Osteocyte (in vitro differentiated cells): Measurements from ENCODE around the gene CSNK1G1. TPM values are rescaled to one million over a fixed set of nuclear protein-coding genes. Genes with fewer than 3 reads are reported as not detected.

ENCODE experiments used
- DNase-seq: peaks from one replicate; pipeline ENCODE4 v3.0.0; 2021; ENCODE audit warnings: mixed read lengths; ENCODE audit not compliant: unreplicated experiment; ENCODE audit errors: extremely low spot score
- H3K27ac Mint-ChIP-seq: one replicate; pipeline ENCODE4 v1.8.0; 2021; ENCODE audit warnings: mild to moderate bottlenecking, mixed read lengths; ENCODE audit not compliant: unreplicated experiment
- H3K27me3 Mint-ChIP-seq: one replicate; pipeline ENCODE4 v1.8.0; 2021; ENCODE audit warnings: mixed read lengths; ENCODE audit not compliant: unreplicated experiment
- H3K36me3 Mint-ChIP-seq: one replicate; pipeline ENCODE4 v1.8.0; 2021; ENCODE audit warnings: mixed read lengths; ENCODE audit not compliant: unreplicated experiment
- H3K4me1 Mint-ChIP-seq: one replicate; pipeline ENCODE4 v1.8.0; 2021; ENCODE audit warnings: mixed read lengths; ENCODE audit not compliant: unreplicated experiment
- H3K4me3 Mint-ChIP-seq: one replicate; pipeline ENCODE4 v1.8.0; 2021; ENCODE audit warnings: mild to moderate bottlenecking, moderate library complexity, mixed read lengths; ENCODE audit not compliant: unreplicated experiment
- H3K9me3 Mint-ChIP-seq: one replicate; pipeline ENCODE4 v1.8.0; 2021; ENCODE audit warnings: mixed read lengths; ENCODE audit not compliant: unreplicated experiment
- total RNA-seq: library from RNA; stranded (reverse); gene quantifications from 2 replicates; pipeline ENCODE4 v1.2.1, GENCODE V29; 2021
- TF ChIP-seq, protein P1 (sequence below): fragments of 200-600 bp; sonication (generic); IDR thresholded peaks from 2 replicates; pipeline ENCODE4 v1.5.0; 2021; ENCODE audit warnings: antibody characterized with exemption, mild to moderate bottlenecking, moderate library complexity

The CSNK1G1 gene
- total RNA-seq, 1 donor from 2014 or later, result 22.2 TPM

GRCh38 chr15:64148581-64148980, 207.4 kb downstream of the CSNK1G1 start:
- DNase-seq, result no peak
- Mint-ChIP-seq H3K36me3 (peaks cover 10% of the 10 kb centered on the region), H3K9me3 (no peaks in the 10 kb centered on the region), H3K4me1 (peaks cover 15% of the 10 kb centered on the region), H3K4me3 (no peak overlapping the region), H3K27ac (no peak overlapping the region), H3K27me3 (peaks cover 3% of the 10 kb centered on the region)
- TF ChIP-seq, protein P1, sequence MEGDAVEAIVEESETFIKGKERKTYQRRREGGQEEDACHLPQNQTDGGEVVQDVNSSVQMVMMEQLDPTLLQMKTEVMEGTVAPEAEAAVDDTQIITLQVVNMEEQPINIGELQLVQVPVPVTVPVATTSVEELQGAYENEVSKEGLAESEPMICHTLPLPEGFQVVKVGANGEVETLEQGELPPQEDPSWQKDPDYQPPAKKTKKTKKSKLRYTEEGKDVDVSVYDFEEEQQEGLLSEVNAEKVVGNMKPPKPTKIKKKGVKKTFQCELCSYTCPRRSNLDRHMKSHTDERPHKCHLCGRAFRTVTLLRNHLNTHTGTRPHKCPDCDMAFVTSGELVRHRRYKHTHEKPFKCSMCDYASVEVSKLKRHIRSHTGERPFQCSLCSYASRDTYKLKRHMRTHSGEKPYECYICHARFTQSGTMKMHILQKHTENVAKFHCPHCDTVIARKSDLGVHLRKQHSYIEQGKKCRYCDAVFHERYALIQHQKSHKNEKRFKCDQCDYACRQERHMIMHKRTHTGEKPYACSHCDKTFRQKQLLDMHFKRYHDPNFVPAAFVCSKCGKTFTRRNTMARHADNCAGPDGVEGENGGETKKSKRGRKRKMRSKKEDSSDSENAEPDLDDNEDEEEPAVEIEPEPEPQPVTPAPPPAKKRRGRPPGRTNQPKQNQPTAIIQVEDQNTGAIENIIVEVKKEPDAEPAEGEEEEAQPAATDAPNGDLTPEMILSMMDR, result no peak

DNA sequence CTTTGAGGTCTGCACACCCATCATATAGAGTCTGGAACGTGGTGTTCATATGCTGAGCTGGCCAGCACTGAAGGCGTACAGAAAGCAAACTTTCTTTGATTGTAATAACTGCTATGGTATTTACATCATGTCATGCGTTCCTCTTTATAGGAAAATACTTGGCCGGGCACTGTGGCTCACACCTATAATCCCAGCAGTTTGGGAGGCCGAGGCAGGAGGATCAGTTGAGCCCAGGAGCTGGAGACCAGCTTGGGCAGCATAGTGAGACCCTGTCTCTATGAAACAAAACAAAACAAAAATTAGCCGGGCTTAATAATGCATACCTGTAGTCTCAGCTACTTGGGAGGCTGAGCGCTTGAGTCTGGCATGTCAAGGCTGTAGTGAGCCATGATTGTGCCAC, 207.8 kb downstream of the CSNK1G1 start:
- TF ChIP-seq, protein P1, result no peak
- Mint-ChIP-seq H3K4me3 (no peak overlapping the region), H3K9me3 (no peaks in the 10 kb centered on the region), H3K36me3 (peaks cover 14% of the 10 kb centered on the region), H3K4me1 (peaks cover 11% of the 10 kb centered on the region), H3K27me3 (no peaks in the 10 kb centered on the region), H3K27ac (no peak overlapping the region)
- DNase-seq, result no peak

DNA sequence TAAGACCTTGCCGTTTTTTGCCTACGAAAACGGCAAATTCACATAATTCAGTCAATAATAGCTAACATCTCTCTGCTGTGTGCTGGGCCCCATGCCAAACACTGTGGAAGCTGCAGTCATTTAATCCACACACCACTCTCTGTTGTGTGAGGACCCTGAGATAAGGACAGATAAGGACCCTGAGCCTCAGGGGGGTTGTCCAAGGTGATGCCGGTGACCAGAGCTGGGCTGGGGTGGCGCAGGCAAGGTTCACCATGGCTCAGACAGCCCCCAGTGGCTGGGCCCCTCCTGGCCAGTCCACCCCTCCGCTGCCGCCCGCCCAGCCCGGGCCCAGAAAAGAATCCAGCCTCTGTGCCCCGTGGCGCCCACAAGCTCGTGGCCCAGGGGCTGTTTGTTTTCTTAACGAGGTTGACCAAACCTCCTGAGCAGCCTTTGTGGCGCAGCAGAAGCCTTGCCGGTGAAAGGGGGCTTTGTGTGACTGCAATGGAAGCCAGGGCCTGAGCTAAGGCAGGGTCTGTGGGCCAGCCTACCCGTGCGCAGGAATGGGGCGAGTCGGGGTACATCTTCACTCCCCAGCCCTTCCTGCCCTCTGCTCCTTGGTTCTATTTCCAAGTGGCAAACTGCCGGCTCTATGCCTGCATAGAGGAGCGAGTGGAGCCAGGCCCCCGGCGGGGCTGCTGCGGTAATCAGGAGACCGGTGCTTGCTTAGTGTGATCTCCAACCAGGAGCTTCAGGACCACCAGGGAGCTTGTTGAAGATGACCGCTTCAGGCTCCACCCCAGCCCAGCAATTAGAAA, 208.9 kb downstream of the CSNK1G1 start:
- no peaks in the 10 kb centered on the region for H3K9me3 Mint-ChIP-seq
- no peak for DNase-seq
- no peak overlapping the region for H3K27ac Mint-ChIP-seq
- peaks cover 21% of the 10 kb centered on the region for H3K36me3 Mint-ChIP-seq
- peaks cover 6% of the 10 kb centered on the region for H3K4me1 Mint-ChIP-seq
- H3K27me3 Mint-ChIP-seq, result no peaks in the 10 kb centered on the region
- H3K4me3 Mint-ChIP-seq, result no peak overlapping the region
- TF ChIP-seq, protein P1, result no peak

DNA sequence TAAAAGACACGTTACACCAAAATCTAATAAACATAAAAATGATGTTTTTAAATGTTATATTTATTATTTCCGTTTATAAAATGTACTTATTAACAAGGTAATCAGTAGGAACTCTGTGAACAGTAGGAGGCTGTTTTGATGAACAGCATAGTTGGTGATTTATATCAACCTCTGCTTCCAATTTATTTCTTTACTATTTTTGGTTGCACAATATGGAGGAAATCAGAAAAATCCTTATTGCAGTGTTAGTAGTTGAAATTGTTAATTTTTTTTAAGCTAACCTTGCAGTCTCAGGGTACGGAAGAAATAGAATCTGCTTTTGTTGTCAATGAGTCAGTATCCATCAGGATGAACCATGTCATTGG, 209.5 kb downstream of the CSNK1G1 start:
- Mint-ChIP-seq H3K4me3 (no peak overlapping the region), H3K4me1 (peaks cover 6% of the 10 kb centered on the region), H3K9me3 (no peaks in the 10 kb centered on the region), H3K27me3 (no peaks in the 10 kb centered on the region), H3K27ac (no peak overlapping the region), H3K36me3 (peaks cover 24% of the 10 kb centered on the region)
- TF ChIP-seq, protein P1, result no peak
- DNase-seq, result no peak

DNA sequence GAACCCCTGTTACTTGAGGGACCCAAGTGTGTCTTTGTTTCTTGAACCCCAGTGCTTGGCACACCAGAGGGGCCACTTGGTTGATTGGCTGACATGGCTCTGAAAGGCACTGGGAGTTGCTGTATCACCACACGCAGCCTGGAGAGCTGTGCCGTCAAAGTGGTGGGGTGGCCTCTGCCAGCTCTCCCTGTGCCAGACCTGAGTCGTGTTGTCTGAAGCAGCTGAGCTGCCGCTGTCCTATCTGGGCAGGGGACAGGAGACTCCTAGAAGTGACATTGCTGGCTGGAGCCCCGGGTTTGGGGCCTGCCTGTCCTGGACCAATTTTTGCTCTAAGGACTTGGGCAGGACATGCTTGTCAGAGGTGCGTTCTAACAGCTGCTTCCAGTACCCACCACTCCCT, 209.9 kb downstream of the CSNK1G1 start:
- no peak for DNase-seq
- H3K27me3 Mint-ChIP-seq, result no peaks in the 10 kb centered on the region
- peaks cover 28% of the 10 kb centered on the region for H3K36me3 Mint-ChIP-seq
- H3K9me3 Mint-ChIP-seq, result no peaks in the 10 kb centered on the region
- TF ChIP-seq, protein P1, result no peak
- H3K4me1 Mint-ChIP-seq, result peaks cover 6% of the 10 kb centered on the region
- H3K4me3 Mint-ChIP-seq, result no peak overlapping the region
- no peak overlapping the region for H3K27ac Mint-ChIP-seq
